GM18508 (cell line): ENCODE data around the gene VKORC1L1.
"Not testable (repeated sequence)": the region's sequence is repeated elsewhere in the genome, so short reads cannot be mapped to it uniquely, and the experiment has no call there.

ENCODE experiments used
- ATAC-seq: cut with Tn5 transposase; IDR thresholded peaks from one replicate; pipeline ENCODE4 v1.9.1; 2021; ENCODE audit warnings: moderate number of reproducible peaks; ENCODE audit not compliant: insufficient read depth, unreplicated experiment

Gene VKORC1L1

GRCh38 chr7:65880242-65880641 is 7.4 kb downstream of the VKORC1L1 start:
- not testable (repeated sequence) for ATAC-seq

GRCh38 chr7:65884983-65885382 is 12.1 kb downstream of the VKORC1L1 start:
- not testable (repeated sequence) for ATAC-seq

GRCh38 chr7:65885533-65885932 is 12.7 kb downstream of the VKORC1L1 start:
- ATAC-seq, result not testable (repeated sequence)

DNA sequence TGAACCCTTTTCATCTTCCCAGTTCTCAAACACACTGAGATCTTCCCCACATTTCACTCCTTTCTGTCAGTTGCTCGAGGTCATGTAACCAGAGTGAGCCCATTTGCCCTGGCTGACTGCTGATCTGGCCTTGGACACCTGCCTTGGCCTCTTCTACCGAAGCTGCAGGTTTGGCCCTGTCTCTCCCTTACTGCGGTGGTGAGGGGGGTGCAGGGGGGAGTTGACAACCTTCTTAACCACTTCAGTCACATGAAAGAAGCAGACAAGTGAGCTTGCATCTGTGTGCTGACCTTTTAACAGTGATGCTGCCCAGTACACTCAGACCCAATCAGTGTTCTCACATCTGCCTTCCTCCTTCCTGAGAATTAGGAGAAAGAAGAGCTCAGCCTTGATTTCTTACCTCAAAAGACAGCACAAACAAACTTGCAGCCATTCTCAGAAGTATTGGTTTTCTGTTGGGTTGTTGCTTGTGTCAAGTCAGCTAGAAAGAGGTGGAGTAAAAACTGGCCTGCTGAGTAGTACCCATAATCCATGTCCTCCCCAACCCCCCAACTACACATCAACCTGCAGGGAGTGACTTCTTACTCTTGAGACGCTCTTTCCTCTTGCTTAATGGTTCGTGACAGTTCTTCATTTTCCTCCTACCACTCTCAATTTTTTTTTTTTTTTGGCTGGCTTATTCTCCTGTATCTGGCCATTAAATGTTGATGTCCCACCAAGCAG is 15.7 kb downstream of the VKORC1L1 start:
- not testable (repeated sequence) for ATAC-seq

GRCh38 chr7:65889722-65890121 is 16.8 kb downstream of the VKORC1L1 start:
- not testable (repeated sequence) for ATAC-seq

GRCh38 chr7:65892161-65892560 is 19.3 kb downstream of the VKORC1L1 start:
- ATAC-seq, result no peak

GRCh38 chr7:65892835-65893234 is 20.0 kb downstream of the VKORC1L1 start:
- ATAC-seq, result no peak

DNA sequence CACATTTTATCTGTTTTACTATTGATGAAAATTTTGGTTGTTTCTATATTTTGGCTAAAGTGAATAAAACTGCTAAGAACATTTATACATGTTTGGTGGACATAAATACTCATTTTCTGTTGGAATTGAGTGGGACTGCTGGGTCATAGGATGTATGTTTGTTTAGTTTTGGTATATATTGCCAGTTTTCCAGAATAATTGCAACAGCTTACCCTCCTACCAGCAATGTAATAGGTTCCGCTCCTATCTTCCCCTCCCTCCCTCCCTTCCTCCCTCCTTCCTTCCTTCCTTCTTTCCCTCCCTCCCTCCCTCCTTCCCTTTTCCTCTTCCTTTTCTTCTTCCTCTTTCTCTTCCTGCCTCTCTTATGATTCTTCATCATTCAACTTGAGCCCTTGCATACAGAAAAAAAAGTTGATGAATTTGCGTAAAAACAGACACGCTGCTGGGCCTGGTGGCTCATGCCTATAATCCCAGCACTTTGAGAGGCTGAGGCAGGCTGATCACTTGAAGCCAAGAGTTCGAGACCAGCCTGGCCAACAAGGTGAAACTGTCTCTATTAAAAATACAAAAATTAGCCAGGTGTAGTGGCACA is 23.5 kb downstream of the VKORC1L1 start:
- no peak for ATAC-seq

DNA sequence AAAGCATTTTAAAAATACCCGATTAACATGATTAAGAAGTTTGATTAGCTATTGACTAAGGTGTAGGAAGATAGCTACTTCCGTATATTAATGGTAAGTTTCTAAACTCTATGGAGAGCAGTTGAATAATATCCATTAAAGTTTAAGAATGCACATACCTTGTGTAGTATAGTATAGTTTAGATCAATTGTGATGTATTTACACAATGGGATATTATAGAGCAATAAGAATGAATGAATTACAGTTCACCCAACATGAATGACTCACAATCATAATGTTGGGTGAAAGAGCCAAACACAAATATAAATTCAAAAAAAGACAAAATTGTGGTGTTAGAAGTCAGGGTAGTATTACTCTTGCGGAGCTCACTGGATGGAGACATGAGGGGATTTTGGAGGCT is 24.4 kb downstream of the VKORC1L1 start:
- ATAC-seq, result not testable (repeated sequence)

DNA sequence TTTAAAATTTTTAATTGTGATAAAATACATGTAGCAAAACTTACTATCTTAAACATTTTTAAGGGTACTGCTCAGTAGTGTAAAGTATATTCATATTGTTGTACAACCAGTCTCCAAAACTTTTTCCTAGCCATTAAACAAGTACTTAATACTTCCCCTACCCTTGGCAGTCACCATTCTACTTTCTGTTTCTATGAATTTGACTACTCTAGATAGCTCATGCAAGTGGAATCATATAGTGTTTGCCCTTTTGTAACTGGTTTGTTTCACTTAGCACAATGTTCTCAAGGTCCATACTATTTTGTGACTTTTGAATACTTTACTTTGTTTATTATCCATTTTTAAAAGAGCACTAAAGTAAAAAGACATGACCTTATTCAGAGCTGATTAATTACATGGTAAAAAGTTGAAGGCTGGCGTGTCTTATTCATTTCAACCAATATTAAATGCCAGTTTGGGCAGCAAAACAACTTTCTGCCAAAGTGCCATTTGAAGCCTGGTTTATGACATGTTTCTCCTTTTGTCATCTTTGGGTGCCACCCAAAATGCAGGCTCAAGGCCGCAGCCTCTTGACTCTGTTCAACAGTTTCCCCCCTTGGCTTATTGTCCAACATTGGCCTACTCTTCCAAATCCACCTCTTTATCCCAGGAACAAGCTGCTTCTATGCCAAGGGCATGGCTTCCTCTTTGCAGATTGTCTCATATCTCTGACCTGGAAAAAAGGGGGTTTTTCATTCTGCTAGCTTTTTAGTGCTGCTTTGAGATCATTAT is 26.0 kb downstream of the VKORC1L1 start:
- ATAC-seq, result not testable (repeated sequence)

DNA sequence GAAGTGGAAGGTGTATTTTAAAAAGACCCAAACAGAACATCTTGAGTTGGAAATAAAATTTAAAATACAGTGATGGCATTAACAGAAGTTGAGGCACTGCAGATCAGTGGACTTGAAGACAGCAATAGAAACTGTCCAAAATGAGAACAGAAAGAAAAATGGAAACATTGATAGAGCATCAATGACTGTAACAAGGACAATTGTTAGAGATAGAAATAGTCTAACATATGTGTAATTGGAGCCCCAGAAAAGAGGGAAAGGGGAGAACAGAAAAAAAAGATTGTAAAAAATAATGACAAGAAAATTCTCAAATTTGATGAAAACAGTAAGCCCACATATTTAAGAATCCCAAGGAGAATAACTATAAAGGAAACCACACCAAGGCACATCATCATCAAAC is 29.4 kb downstream of the VKORC1L1 start:
- no peak for ATAC-seq

DNA sequence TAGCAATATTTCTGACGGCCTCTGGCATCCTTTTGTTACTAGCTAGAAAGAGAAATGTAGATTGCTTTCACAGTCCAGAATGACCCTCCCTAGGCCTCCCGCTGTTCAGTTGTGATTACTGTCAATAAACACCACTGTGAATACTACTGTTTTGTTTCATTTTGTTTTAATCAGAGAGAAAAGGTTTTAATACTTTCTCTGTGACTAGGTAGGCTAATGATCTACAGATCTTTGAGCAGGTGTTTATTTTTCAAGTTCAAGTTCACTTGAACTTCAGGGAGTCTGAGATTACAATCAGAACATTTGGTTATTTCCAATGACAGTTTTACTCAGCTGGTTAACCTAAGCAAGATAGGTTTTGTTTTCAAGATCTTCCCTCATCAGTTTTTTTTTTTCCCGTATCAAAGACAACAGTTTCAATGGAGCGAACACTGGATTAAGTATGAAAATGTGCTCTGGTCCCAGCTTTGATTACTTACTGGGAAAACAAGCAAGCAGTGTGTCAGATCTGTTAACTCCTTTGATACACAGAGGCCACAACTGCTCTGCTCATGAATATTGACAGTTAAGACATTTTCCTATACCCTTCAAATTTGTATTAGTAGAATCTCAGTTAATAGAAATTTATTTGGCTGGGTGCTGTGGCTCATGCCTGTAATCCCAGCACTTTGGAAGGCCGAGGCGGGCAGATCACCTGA is 34.8 kb downstream of the VKORC1L1 start:
- ATAC-seq, result no peak

GRCh38 chr7:65910237-65910636 is 37.4 kb downstream of the VKORC1L1 start:
- no peak for ATAC-seq

GRCh38 chr7:65912237-65912636 is 39.4 kb downstream of the VKORC1L1 start:
- no peak for ATAC-seq

GRCh38 chr7:65915921-65916657 is 43.2 kb downstream of the VKORC1L1 start:
- ATAC-seq, result no peak

DNA sequence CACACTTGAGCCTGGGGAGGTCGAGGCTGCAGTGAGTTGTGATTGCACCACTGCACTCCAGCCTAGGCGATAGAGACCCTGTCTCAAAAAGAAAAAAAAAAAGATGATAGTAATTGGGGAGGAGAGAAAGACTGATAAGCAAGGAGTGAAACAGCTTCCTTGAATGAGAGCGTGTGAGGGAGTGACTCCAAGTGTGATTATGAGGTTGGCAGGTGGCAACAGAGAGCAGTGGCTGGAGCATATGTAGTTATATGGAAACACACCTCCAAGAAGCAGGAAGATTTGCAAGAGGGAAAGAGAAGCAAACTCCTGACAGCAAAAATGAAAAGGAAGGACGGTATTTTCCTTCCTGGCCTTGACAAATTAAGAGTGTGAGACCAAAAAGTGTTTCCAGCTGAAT is 50.4 kb downstream of the VKORC1L1 start:
- ATAC-seq, result no peak

DNA sequence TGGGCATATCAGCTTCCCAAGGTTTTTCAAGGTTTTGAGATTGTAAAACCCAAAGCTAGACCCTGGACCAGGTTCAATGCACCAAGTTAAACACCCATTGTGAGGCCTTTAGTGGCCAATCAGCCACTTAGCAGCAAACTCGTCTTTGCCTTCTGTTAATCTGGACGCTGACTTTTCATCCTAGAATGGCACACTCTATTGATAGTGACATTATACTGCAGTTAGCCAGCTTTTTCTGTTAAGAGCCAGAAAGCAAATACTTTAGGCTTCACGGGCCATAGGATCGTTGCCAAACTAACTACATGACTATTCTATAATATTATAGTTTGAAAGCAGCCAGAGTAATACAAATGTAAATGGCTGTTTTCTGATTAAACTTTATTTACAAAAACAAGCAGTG is 51.3 kb downstream of the VKORC1L1 start:
- no peak for ATAC-seq

- ATAC-seq, result no peak
Measured at GRCh38 chr7:65925040-65925439, 52.2 kb downstream of the VKORC1L1 start.

GRCh38 chr7:65926588-65926987 is 53.7 kb downstream of the VKORC1L1 start:
- no peak for ATAC-seq
